ENCODE measurements around the gene NECTIN2. TPM values are rescaled to one million over a fixed set of nuclear protein-coding genes. Genes with fewer than 3 reads are reported as not detected.

Gene NECTIN2
- total RNA-seq, 1 donor from 2014 or later, result 75.6 TPM

Other genes with a start within 250 kb of the NECTIN2 start
- 0.13 TPM in 2 replicates for gene IGSF23, start 232.7 kb upstream of the NECTIN2 start, total RNA-seq
- gene PVR, start 202.4 kb upstream of the NECTIN2 start, total RNA-seq, result 53.8 and 84.7 TPM in 2 replicates
- 0.51 and 1.1 TPM in 2 replicates for gene CEACAM19, start 174.8 kb upstream of the NECTIN2 start, total RNA-seq
- gene CEACAM16, start 147.1 kb upstream of the NECTIN2 start, total RNA-seq, result not detected in 2 replicates
- 1.4 and 3.8 TPM in 2 replicates for gene BCL3, start 97.6 kb upstream of the NECTIN2 start, total RNA-seq
- gene CBLC, start 68.4 kb upstream of the NECTIN2 start, total RNA-seq, result 0.13 TPM in 1 of 2 replicates, not detected in the other
- 14.9 and 40.6 TPM in 2 replicates for gene BCAM, start 37.2 kb upstream of the NECTIN2 start, total RNA-seq
- gene TOMM40, start 45.0 kb downstream of the NECTIN2 start, total RNA-seq, result 41.0 and 48.9 TPM in 2 replicates
- gene APOE, start 59.5 kb downstream of the NECTIN2 start, total RNA-seq, result 0.64 and 3.5 TPM in 2 replicates
- 0.63 and 1.8 TPM in 2 replicates for gene APOC1, start 68.3 kb downstream of the NECTIN2 start, total RNA-seq
- not detected in 2 replicates for gene APOC4, start 95.9 kb downstream of the NECTIN2 start, total RNA-seq
- not detected in 2 replicates for gene APOC2, start 99.8 kb downstream of the NECTIN2 start, total RNA-seq
- 23.2 and 52.6 TPM in 2 replicates for gene CLPTM1, start 109.1 kb downstream of the NECTIN2 start, total RNA-seq
- 8.2 and 16.2 TPM in 2 replicates for gene RELB, start 155.2 kb downstream of the NECTIN2 start, total RNA-seq
- 4.2 and 6.6 TPM in 2 replicates for gene CLASRP, start 192.7 kb downstream of the NECTIN2 start, total RNA-seq
- 0.13 and 0.25 TPM in 2 replicates for gene ZNF296, start 230.2 kb downstream of the NECTIN2 start, total RNA-seq
- gene GEMIN7, start 233.0 kb downstream of the NECTIN2 start, total RNA-seq, result 17.7 and 22.0 TPM in 2 replicates
- 18.2 and 26.4 TPM in 2 replicates for gene PPP1R37, start 246.9 kb downstream of the NECTIN2 start, total RNA-seq

Data from dermis microvascular lymphatic vessel endothelial cell (primary cell).